ENCODE results near the gene DLG2.
"Not testable (repeated sequence)": the region's sequence is repeated elsewhere in the genome, so short reads cannot be mapped to it uniquely, and the experiment has no call there.

DLG2 gene

GRCh38 chr11:85229723-85230122, 397.4 kb downstream of the DLG2 start:
- 88 to 89% methylated on average over 1 of the region's 1 CpG for whole genome bisulfite sequencing, 2 experiments
- not testable (repeated sequence) for H3K27me3 ChIP-seq (ENCODE audit: control insufficient read depth, insufficient read depth, low read length, poor library complexity, severe bottlenecking); H3K27ac ChIP-seq (ENCODE audit: insufficient read depth, low read depth, low read length, poor library complexity, severe bottlenecking)

GRCh38 chr11:85196968-85197367, 430.2 kb downstream of the DLG2 start:
- no peak overlapping the region for H3K27ac ChIP-seq (ENCODE audit: insufficient read depth, low read depth, low read length, poor library complexity, severe bottlenecking)
- H3K4me1 ChIP-seq (ENCODE audit: control insufficient read depth, insufficient read depth, low read length), result no peaks in the 10 kb centered on the region
- WGBS, 2 experiments, result 83 to 94% methylated on average over 1 to 2 of the region's 2 CpGs
- no peak overlapping the region for H3K4me3 ChIP-seq (ENCODE audit: insufficient read depth, low read depth, low read length)
- H3K27me3 ChIP-seq (ENCODE audit: control insufficient read depth, insufficient read depth, low read length, poor library complexity, severe bottlenecking), result no peaks in the 10 kb centered on the region
- H3K36me3 ChIP-seq (ENCODE audit: control insufficient read depth, insufficient read depth, low read length), result no peaks in the 10 kb centered on the region
- no peaks in the 10 kb centered on the region for H3K9me3 ChIP-seq (ENCODE audit: control insufficient read depth, low read length)

More at GRCh38 chr11:85229723-85230122, 397.4 kb downstream of the DLG2 start:
- H3K4me3 ChIP-seq (ENCODE audit: insufficient read depth, low read depth, low read length); H3K4me1 ChIP-seq (ENCODE audit: control insufficient read depth, insufficient read depth, low read length); H3K36me3 ChIP-seq (ENCODE audit: control insufficient read depth, insufficient read depth, low read length); H3K9me3 ChIP-seq (ENCODE audit: control insufficient read depth, low read length): not testable (repeated sequence)

DNA sequence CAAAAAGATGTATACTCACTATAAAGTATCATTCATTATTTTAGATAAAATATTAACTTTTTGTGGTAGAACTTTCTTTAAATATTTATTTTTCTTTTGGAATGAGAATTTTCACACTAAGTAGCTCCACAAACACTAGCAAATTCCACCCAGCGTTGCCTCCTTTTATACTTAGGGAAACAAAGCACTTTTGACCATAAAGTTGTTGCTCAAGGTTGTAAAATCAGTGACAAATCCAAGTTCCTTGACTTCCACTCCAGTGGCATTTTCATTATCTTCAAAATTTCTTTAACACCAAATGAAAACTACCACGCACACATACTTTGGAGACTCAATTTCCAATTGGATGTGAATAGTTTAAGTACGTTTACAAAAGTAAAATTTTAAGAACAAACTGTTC, 431.2 kb downstream of the DLG2 start:
- H3K27ac ChIP-seq (ENCODE audit: insufficient read depth, low read depth, low read length, poor library complexity, severe bottlenecking), result no peak overlapping the region
- H3K4me3 ChIP-seq (ENCODE audit: insufficient read depth, low read depth, low read length), result no peak overlapping the region
- H3K4me1 ChIP-seq (ENCODE audit: control insufficient read depth, insufficient read depth, low read length), result no peaks in the 10 kb centered on the region
- no peaks in the 10 kb centered on the region for H3K27me3 ChIP-seq (ENCODE audit: control insufficient read depth, insufficient read depth, low read length, poor library complexity, severe bottlenecking)
- WGBS, 2 experiments, result 90 to 94% methylated on average over 1 of the region's 3 CpGs
- no peaks in the 10 kb centered on the region for H3K9me3 ChIP-seq (ENCODE audit: control insufficient read depth, low read length)
- no peaks in the 10 kb centered on the region for H3K36me3 ChIP-seq (ENCODE audit: control insufficient read depth, insufficient read depth, low read length)

- Histone ChIP-seq H3K9me3 (ENCODE audit: control insufficient read depth, low read length) (no peaks in the 10 kb centered on the region), H3K27me3 (ENCODE audit: control insufficient read depth, insufficient read depth, low read length, poor library complexity, severe bottlenecking) (no peaks in the 10 kb centered on the region), H3K27ac (ENCODE audit: insufficient read depth, low read depth, low read length, poor library complexity, severe bottlenecking) (no peak overlapping the region), H3K4me1 (ENCODE audit: control insufficient read depth, insufficient read depth, low read length) (no peaks in the 10 kb centered on the region), H3K36me3 (ENCODE audit: control insufficient read depth, insufficient read depth, low read length) (no peaks in the 10 kb centered on the region), H3K4me3 (ENCODE audit: insufficient read depth, low read depth, low read length) (no peak overlapping the region)
- WGBS, 2 experiments, result 83 to 92% methylated on average over 1 of the region's 1 CpG
Observed at GRCh38 chr11:85187992-85188391, 439.2 kb downstream of the DLG2 start.

DNA sequence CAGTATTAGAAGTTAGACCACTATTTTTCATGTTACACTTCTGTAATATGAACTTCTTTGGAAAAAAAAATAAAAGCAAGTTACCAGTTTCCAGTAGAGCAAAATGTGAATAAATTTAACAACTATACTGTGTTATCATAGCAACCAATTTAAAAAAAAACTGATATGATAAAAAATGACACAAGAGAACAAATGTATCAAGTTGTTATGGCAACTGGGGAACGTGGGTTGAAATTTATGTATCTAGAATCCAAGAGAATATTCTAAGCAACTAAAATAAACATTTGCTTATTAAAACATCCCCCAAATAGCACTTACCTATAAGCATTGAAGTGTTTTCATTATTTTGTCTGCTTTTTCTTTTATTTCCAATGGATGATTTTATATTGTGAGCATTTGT, 442.4 kb downstream of the DLG2 start:
- Histone ChIP-seq H3K9me3 (ENCODE audit: control insufficient read depth, low read length) (no peaks in the 10 kb centered on the region), H3K4me1 (ENCODE audit: control insufficient read depth, insufficient read depth, low read length) (no peaks in the 10 kb centered on the region), H3K27me3 (ENCODE audit: control insufficient read depth, insufficient read depth, low read length, poor library complexity, severe bottlenecking) (no peaks in the 10 kb centered on the region), H3K4me3 (ENCODE audit: insufficient read depth, low read depth, low read length) (no peak overlapping the region), H3K27ac (ENCODE audit: insufficient read depth, low read depth, low read length, poor library complexity, severe bottlenecking) (no peak overlapping the region), H3K36me3 (ENCODE audit: control insufficient read depth, insufficient read depth, low read length) (no peaks in the 10 kb centered on the region)
- no CpG with 5 or more reads among the region's 1 CpG for WGBS, 2 experiments

DNA sequence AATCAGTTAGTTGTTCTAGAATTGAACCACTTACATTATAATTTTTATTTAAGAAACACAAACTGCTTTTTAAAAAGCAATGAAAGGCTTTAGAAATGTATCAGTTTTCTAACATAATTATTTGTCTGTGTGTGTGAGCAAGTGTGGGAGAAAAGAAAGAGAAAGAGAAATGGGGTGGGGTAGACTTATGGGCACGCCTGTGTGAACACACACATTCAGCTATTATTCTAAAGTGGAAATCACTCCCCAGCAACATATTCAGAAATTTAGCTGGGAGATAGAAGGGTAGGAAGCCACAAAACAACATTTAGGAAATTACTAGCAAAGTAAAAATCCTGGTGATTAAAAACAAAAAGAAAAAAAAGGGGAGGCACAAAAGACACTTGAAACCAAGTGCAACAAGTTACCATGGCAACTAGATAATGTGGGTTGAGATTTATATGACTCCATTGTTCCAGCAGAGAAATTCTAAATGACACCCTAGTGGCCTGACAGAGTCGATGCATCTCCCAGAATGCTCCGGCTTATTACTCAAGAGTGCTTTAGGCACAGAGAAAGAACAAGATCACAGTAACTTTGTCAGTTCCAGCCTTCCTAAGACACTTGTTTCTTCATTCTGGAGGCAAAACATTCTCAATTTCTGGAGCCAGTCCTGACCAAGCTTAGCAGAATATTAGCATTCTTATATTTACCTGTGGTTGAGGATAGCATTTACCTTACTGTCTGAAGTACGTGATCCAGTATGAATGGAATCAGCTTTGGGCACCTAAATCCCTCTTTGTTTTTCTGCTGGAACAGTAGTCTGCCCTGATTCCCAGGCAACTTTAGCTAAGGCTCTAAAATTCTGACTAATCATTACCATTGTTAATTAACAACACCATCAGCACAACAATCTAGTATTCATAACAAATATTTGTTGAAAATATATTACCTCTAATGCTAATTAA, 444.4 kb downstream of the DLG2 start:
- no peaks in the 10 kb centered on the region for H3K27me3 ChIP-seq (ENCODE audit: control insufficient read depth, insufficient read depth, low read length, poor library complexity, severe bottlenecking)
- H3K27ac ChIP-seq (ENCODE audit: insufficient read depth, low read depth, low read length, poor library complexity, severe bottlenecking), result no peak overlapping the region
- 66 to 75% methylated on average over 3 of the region's 4 CpGs for WGBS, 2 experiments
- H3K9me3 ChIP-seq (ENCODE audit: control insufficient read depth, low read length), result no peaks in the 10 kb centered on the region
- no peaks in the 10 kb centered on the region for H3K36me3 ChIP-seq (ENCODE audit: control insufficient read depth, insufficient read depth, low read length)
- H3K4me3 ChIP-seq (ENCODE audit: insufficient read depth, low read depth, low read length), result no peak overlapping the region
- H3K4me1 ChIP-seq (ENCODE audit: control insufficient read depth, insufficient read depth, low read length), result no peaks in the 10 kb centered on the region

GRCh38 chr11:85180528-85180927, 446.6 kb downstream of the DLG2 start:
- Histone ChIP-seq H3K36me3 (ENCODE audit: control insufficient read depth, insufficient read depth, low read length) (no peaks in the 10 kb centered on the region), H3K9me3 (ENCODE audit: control insufficient read depth, low read length) (no peaks in the 10 kb centered on the region), H3K27me3 (ENCODE audit: control insufficient read depth, insufficient read depth, low read length, poor library complexity, severe bottlenecking) (no peaks in the 10 kb centered on the region), H3K4me1 (ENCODE audit: control insufficient read depth, insufficient read depth, low read length) (no peaks in the 10 kb centered on the region), H3K4me3 (ENCODE audit: insufficient read depth, low read depth, low read length) (no peak overlapping the region), H3K27ac (ENCODE audit: insufficient read depth, low read depth, low read length, poor library complexity, severe bottlenecking) (no peak overlapping the region)
- 89 to 96% methylated on average over 1 of the region's 1 CpG for WGBS, 2 experiments

DNA sequence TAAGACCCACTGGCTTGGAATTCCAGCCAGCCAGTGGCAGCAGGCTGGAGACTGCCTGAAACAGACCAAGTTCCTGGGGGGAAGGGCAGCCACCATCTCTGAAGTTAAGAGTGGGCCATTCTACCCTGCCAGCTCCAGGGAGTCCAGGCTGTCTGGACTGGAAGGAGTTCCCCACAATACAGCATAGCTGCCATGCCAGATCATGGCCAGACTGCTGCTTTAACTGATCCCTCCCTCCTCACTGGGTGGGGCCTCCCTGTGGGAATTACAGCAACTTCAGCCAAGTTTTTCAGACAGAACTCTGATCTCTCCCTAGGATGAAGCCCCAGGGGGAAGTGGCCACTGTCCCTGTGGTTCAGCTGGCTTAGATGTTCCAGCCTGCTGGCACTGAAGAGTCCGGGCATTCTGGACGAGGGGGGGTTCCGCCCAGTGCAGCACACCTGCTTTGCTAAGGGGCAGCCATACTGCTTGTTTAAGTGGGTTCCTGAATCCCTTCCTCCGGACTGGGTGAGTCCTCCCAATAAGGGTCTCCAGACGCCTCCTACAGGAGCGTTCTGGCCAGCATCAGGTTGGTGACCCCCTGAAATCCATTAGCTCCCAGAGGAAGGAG, 455.4 kb downstream of the DLG2 start:
- no peak overlapping the region for H3K27ac ChIP-seq (ENCODE audit: insufficient read depth, low read depth, low read length, poor library complexity, severe bottlenecking)
- no peaks in the 10 kb centered on the region for H3K4me1 ChIP-seq (ENCODE audit: control insufficient read depth, insufficient read depth, low read length)
- H3K9me3 ChIP-seq (ENCODE audit: control insufficient read depth, low read length), result no peaks in the 10 kb centered on the region
- no peaks in the 10 kb centered on the region for H3K27me3 ChIP-seq (ENCODE audit: control insufficient read depth, insufficient read depth, low read length, poor library complexity, severe bottlenecking)
- no peak overlapping the region for H3K4me3 ChIP-seq (ENCODE audit: insufficient read depth, low read depth, low read length)
- WGBS, 2 experiments, result 94 to 95% methylated on average over 6 of the region's 6 CpGs
- H3K36me3 ChIP-seq (ENCODE audit: control insufficient read depth, insufficient read depth, low read length), result no peaks in the 10 kb centered on the region

DNA sequence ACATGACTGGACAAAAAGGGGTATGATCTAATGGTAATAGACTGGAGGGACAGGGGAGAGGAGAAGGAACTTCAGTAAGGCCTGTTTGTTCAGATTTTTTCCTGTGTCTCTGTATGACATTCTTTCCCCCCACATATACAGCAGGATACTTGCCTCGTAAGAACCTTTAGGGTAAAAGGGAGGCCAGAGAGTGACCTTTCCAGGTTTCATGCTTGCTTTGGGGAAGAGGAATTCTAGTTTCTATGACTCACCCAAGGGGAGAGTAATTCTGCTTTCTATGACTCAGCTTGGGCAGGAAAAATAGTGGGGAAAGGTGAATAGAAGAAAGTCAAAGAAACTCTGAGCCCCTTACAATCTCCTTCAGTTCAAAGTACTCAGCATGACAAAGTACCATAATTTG, 457.0 kb downstream of the DLG2 start:
- Histone ChIP-seq H3K36me3 (ENCODE audit: control insufficient read depth, insufficient read depth, low read length) (no peaks in the 10 kb centered on the region), H3K4me1 (ENCODE audit: control insufficient read depth, insufficient read depth, low read length) (no peaks in the 10 kb centered on the region), H3K9me3 (ENCODE audit: control insufficient read depth, low read length) (no peaks in the 10 kb centered on the region), H3K27ac (ENCODE audit: insufficient read depth, low read depth, low read length, poor library complexity, severe bottlenecking) (no peak overlapping the region), H3K4me3 (ENCODE audit: insufficient read depth, low read depth, low read length) (no peak overlapping the region), H3K27me3 (ENCODE audit: control insufficient read depth, insufficient read depth, low read length, poor library complexity, severe bottlenecking) (no peaks in the 10 kb centered on the region)
- 77% methylated on average over 1 of the region's 1 CpG; no CpG with 5 or more reads in 1 of the 2 experiments for WGBS, 2 experiments

GRCh38 chr11:85167471-85167870, 459.7 kb downstream of the DLG2 start:
- Histone ChIP-seq H3K9me3 (ENCODE audit: control insufficient read depth, low read length) (no peaks in the 10 kb centered on the region), H3K36me3 (ENCODE audit: control insufficient read depth, insufficient read depth, low read length) (no peaks in the 10 kb centered on the region), H3K4me3 (ENCODE audit: insufficient read depth, low read depth, low read length) (no peak overlapping the region), H3K27ac (ENCODE audit: insufficient read depth, low read depth, low read length, poor library complexity, severe bottlenecking) (no peak overlapping the region), H3K4me1 (ENCODE audit: control insufficient read depth, insufficient read depth, low read length) (no peaks in the 10 kb centered on the region), H3K27me3 (ENCODE audit: control insufficient read depth, insufficient read depth, low read length, poor library complexity, severe bottlenecking) (no peaks in the 10 kb centered on the region)
- 82 to 87% methylated on average over 1 of the region's 1 CpG for WGBS, 2 experiments
